ENCODE measurements around the gene CNTNAP5.

CNTNAP5 gene

GRCh38 chr2:124065636-124066035 is 40.5 kb downstream of the CNTNAP5 start:
- no peak for DNase-seq

DNA sequence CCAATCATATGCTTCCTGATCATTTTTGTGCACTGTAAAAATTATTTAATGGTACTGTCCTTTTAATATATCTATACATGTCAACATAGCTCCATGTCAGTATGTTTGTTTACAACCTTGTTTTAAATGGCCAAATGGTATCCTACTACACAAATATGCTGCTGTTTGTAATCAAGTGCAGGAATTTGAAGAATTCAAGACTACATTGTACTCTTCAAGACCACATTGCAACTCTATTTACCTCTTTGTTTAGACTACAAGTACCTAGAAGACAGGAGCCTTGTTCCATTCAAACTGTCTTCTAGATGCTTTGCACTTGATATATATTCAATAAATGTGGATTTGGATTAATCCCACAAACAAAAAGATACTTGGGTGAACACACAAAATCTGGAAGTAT is 41.7 kb downstream of the CNTNAP5 start:
- no peak for DNase-seq

GRCh38 chr2:124079045-124079444 is 54.0 kb downstream of the CNTNAP5 start:
- no peak for DNase-seq

GRCh38 chr2:124080281-124081153 is 55.4 kb downstream of the CNTNAP5 start:
- DNase-seq: no peak

DNA sequence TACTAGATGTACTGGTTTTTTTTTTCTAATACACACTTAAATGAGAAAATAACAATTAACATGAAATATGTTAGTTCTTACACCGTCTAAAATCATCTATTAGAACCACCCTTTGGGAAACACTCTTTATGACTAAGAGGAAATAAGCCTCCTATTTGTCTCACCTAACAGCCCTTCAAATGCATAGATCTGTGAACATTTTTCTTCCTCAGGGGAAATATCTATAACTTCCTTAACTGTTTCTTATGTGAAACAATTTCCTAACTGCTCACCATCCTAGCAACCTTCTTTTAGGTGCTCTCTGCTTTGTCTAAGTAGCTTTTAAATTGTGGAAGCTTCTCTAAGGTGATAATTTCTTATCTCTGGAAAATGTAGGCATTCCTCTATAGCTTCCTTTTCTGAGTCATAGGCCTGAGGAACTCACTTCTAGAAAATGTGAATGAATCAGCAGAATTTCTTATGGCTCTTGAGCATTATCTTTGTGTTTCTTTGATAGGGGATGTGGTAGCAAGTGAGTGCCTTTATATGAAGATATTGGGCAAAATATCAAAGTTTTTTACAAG is 56.1 kb downstream of the CNTNAP5 start:
- DNase-seq: no peak

DNA sequence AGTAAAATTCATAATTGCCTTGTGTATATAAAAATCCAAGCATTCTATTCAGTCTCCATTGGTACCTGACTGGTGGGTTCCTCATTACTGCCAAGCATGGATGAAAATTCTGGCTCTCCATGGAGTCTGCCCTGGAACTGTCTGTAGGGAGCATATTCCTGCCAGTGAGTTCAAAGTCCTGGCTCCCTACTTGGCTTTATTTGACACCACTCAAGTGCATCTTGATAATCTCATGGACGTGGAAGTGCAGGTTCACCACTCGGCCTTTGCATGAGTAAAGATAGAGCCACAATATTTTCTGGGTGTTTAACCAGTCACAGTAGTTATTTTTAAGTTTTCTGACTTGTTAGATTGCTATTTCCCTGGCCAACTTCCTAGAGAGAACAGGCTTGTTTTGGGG is 63.5 kb downstream of the CNTNAP5 start:
- no peak for DNase-seq

GRCh38 chr2:124091721-124092120 is 66.6 kb downstream of the CNTNAP5 start:
- DNase-seq: no peak

- DNase-seq: no peak
Observed at GRCh38 chr2:124092651-124093050, 67.6 kb downstream of the CNTNAP5 start.

DNA sequence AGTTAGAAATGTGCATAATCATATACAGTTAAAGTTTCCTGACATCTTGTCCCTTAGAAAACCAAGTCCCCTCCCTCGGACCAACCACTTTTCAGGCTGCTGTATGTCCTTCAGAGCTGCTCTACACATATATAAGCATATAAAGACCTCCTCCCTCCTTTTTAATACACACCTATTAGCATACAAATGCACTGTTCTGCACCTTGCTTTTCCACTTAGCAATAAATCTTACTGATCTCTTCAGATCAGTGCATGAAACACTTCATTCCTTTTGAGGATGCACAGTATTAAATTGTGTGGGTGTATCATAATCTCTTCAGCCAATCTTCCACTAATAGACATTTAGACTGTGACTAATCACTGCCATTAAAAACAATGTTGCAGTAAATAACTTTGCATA is 79.8 kb downstream of the CNTNAP5 start:
- no peak for DNase-seq

DNA sequence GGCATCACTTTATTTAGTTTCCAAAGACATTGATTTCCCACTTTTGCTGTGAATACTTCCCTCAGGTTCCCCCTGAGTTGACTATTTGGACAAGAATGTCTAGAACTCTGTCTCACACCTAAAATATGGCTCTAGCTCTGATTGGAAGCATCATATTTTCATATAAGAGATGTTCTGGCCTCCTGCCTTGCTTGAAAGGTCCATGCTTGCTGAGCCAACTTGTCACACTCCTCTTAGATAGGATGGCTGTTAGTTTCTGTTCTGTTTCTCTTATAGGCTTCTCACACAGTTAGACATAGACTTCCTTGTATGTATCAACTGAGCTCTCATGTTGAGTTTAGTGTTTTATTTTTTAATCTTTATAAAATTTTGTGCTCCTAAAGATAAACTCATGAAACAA is 87.1 kb downstream of the CNTNAP5 start:
- DNase-seq: no peak

DNA sequence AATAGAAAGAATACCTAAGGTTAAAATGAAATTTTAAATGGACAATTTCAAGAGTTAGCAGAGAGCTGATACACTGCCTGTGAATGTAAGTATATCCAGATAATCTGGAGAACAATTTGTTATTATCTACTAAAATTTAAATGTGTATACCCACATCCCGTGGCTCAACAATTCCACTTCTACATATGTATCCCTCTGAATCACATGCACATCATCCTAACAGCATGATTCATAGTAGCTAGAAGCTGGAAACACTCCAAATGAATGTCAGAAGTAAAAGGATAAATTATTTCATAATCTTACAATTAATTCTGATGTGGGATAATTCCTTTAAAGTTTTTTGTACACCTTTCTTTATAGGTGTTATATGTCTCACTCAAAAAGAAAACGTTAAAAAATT is 87.9 kb downstream of the CNTNAP5 start:
- no peak for DNase-seq

GRCh38 chr2:124120246-124120645 is 95.2 kb downstream of the CNTNAP5 start:
- no peak for DNase-seq

DNA sequence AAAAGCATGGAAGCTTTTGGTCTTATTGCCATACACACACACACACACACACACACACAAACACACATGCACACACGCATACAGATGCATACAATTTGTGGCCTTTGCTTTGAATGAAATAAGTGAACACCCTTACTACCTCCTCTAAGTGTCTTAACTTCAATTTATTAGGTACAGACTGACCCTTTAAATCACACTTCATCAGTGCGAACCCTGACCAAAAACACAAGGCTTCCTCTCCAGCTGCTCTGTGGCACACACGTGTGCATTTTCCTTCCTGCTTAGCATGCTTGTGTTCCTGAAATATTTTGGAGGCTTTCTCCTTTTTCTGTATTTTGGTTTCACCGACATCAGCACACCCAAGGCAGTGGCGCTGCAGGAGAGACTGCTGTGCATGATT is 96.0 kb downstream of the CNTNAP5 start:
- DNase-seq: no peak

GRCh38 chr2:124121760-124122275 is 96.7 kb downstream of the CNTNAP5 start:
- DNase-seq: no peak

DNA sequence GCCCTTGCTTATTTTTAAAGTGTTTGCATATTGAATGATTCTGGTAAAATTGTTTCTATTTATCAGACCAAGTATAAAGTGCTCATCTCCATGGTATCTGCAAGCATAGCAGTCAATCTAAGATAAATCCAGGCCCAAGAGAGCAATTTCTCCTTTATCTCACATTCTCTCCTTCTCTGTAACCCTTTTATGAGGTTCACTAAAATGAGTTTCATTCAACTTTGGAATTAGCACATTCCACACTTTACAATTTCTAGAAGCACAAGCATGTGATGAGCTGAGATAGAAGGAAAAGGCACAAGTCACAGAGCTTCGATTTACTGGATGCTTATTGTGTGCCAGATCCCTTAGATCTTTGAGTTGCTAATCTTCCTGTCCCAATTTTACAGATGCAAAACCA is 97.3 kb downstream of the CNTNAP5 start:
- no peak for DNase-seq

DNA sequence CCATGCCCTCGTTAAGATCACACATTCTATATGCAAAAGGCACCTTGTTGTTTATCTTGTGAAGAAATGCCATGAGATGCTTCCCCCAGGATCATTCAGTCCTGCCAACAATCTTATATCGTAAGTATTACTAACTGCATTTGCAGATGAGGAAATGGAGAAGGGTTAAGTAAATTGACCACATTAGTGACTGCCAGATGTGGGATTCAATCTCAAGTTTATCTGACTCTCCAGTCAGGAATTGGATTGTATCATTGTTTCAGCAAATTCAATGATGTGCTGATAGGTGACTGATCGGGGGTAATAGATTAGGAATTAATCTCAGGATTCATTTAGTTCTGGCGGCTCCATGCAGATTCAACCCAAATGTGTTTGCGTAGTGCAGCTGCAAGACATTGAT is 106.2 kb downstream of the CNTNAP5 start:
- DNase-seq: no peak

GRCh38 chr2:124136110-124136509 is 111.0 kb downstream of the CNTNAP5 start:
- no peak for DNase-seq

GRCh38 chr2:124138076-124138475 is 113.0 kb downstream of the CNTNAP5 start:
- no peak for DNase-seq

GRCh38 chr2:124145982-124146381 is 120.9 kb downstream of the CNTNAP5 start:
- no peak for DNase-seq

GRCh38 chr2:124147552-124147951 is 122.5 kb downstream of the CNTNAP5 start:
- no peak for DNase-seq

DNA sequence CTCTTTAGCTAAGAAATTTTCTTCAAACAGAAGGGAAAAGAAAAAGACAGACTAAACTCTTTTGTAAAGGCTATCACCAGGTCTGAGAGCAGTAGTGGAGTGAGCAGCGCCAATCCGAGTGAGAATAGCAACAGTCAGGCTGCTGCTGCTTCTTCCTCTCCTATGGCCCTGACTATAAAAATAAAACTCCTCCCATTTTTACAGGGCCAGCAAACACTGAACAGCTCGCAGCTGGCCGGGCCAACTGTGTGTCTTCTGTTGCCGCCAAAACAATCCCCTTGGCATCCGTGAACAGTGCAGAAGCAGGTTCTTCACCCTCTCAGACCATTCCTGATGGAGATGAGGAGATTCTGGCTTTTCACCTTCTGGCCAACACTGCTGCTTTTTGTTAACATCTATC is 124.5 kb downstream of the CNTNAP5 start:
- DNase-seq: no peak

DNA sequence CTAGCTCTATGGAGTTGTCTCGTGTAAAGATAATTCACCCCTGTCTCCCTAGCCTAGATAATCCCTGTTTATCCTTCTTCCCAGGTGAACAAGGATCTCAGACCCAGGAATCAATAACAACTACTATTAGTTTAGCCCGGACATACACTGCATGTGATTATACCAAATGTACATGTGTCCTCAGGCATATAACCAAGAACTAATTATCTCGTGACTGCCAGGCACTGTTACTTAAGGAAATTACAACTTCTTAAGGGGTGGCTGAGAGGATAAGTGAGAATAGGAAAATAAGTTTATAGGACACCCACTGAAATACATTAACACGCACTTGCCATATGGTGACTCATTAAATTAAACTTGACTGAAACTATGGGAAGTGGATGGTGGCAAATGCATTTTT is 126.6 kb downstream of the CNTNAP5 start:
- DNase-seq: no peak

GRCh38 chr2:124153713-124154112 is 128.6 kb downstream of the CNTNAP5 start:
- no peak for DNase-seq

- DNase-seq: no peak
Observed at GRCh38 chr2:124159166-124159565, 134.1 kb downstream of the CNTNAP5 start.

GRCh38 chr2:124161542-124161941 is 136.5 kb downstream of the CNTNAP5 start:
- DNase-seq: no peak
